ENCODE data around the gene NOVA2. TPM values are rescaled to one million over a fixed set of nuclear protein-coding genes. Genes with fewer than 3 reads are reported as not detected.

NOVA2 gene
- total RNA-seq, 1 experiment from 2014 or later, result not detected

GRCh38 chr19:45890877-45891276 is 82.8 kb downstream of the NOVA2 start:
- no peaks in the 10 kb centered on the region for H3K27me3 ChIP-seq (ENCODE audit: low read length)
- H3K79me2 ChIP-seq (ENCODE audit: low read length), result no peaks in the 10 kb centered on the region
- no TSS peak for BruUV-seq (replicated peaks)
- H3K9me2 ChIP-seq (replicated peaks; ENCODE audit: low read length), result no peaks in the 10 kb centered on the region
- ChIA-PET CTCF (no interaction called here), POLR2A (ENCODE audit: unreplicated experiment) (no interaction called here)
- intact Hi-C loops (cut with micrococcal nuclease), result no loop called here
- no peaks in the 10 kb centered on the region for H3K9me3 ChIP-seq (ENCODE audit: low read length)
- H3K36me3 ChIP-seq (ENCODE audit: low read depth, low read length), result no peaks in the 10 kb centered on the region
- no peak for TF ChIP-seq CTCF (conservative IDR thresholded peaks at IDR 0.05; ENCODE audit: low read depth, low read length)
- TF ChIP-seq EZH2 (IDR thresholded peaks at IDR 0.05; ENCODE audit: low read length, unreplicated experiment), result no peak
- no peak for TF ChIP-seq EZH2phosphoT487 (IDR thresholded peaks at IDR 0.05; ENCODE audit: borderline replicate concordance, low read length)
- H3K4me1 ChIP-seq (ENCODE audit: insufficient read depth, low read length), result no peaks in the 10 kb centered on the region
- no peak overlapping the region for H3K9ac ChIP-seq (ENCODE audit: low read length)
- H3K4me2 ChIP-seq (ENCODE audit: low read length), result no peak overlapping the region
- H4K20me1 ChIP-seq (ENCODE audit: low read length), result no peaks in the 10 kb centered on the region
- H3F3A ChIP-seq (ENCODE audit: low read length, unreplicated experiment), result no peaks in the 10 kb centered on the region
- no peak for ATAC-seq
- H3K4me3 ChIP-seq (ENCODE audit: low read length), result no peak overlapping the region
- DNase-seq, result no peak
- no peak overlapping the region for H2AFZ ChIP-seq (ENCODE audit: low read length)
- no peak overlapping the region for H3K27ac ChIP-seq (ENCODE audit: low read length)

DNA sequence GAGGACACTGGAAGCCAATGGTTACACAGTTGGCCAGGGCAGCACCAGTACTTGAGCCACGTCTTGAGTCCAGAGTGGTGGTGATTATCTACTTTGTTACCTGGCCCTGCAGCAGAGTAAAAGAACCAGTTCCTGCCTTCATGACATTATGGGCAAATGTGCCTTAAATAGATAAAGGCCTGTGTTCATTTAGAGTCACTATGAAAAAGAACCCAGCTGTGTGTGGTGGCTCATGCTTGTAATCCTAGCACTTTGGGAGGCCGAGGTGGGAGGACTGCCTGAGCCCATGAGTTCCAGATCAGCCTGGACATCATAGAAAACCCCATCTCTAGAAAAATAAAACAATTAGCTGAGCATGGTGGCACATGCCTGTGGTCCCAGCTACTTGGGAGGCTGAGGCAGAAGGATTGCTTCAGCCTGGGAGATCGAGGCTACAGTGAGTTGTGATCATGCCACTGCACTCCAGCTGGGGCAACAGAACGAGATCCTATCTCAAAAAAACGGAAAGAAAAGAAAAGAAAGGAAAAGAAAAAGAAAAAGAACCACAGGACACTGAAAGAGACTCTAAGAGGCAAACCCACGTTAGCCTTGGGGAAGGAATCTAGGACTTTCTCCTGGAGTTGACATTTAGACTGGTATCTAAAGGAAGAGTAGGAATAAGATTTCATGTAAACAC is 84.3 kb downstream of the NOVA2 start:
- peaks cover 5% of the 10 kb centered on the region; the same call in 1 of the 2 replicates for H3K4me1 ChIP-seq (ENCODE audit: insufficient read depth, low read length)
- TF ChIP-seq EZH2phosphoT487 (IDR thresholded peaks at IDR 0.05; ENCODE audit: borderline replicate concordance, low read length), result no peak
- no peak for TF ChIP-seq EZH2 (IDR thresholded peaks at IDR 0.05; ENCODE audit: low read length, unreplicated experiment)
- TF ChIP-seq CTCF (conservative IDR thresholded peaks at IDR 0.05; ENCODE audit: low read depth, low read length), result no peak
- H3K36me3 ChIP-seq (ENCODE audit: low read depth, low read length), result no peaks in the 10 kb centered on the region
- H3F3A ChIP-seq (ENCODE audit: low read length, unreplicated experiment), result no peaks in the 10 kb centered on the region
- H3K9me3 ChIP-seq (ENCODE audit: low read length), result no peaks in the 10 kb centered on the region
- no peak overlapping the region for H3K27ac ChIP-seq (ENCODE audit: low read length)
- ATAC-seq (no peak), DNase-seq (no peak)
- H3K9ac ChIP-seq (ENCODE audit: low read length), result no peak overlapping the region
- ChIA-PET CTCF (no interaction called here), POLR2A (ENCODE audit: unreplicated experiment) (no interaction called here)
- H3K4me2 ChIP-seq (ENCODE audit: low read length), result no peak overlapping the region
- intact Hi-C loops (cut with micrococcal nuclease), result no loop called here
- no peak overlapping the region for H2AFZ ChIP-seq (ENCODE audit: low read length)
- peaks cover 14% of the 10 kb centered on the region for H3K79me2 ChIP-seq (ENCODE audit: low read length)
- no peaks in the 10 kb centered on the region for H3K27me3 ChIP-seq (ENCODE audit: low read length)
- no peak overlapping the region for H3K4me3 ChIP-seq (ENCODE audit: low read length)
- no peaks in the 10 kb centered on the region for H3K9me2 ChIP-seq (replicated peaks; ENCODE audit: low read length)
- no peaks in the 10 kb centered on the region for H4K20me1 ChIP-seq (ENCODE audit: low read length)
- no TSS peak for BruUV-seq (replicated peaks)

- POLR2A ChIA-PET (ENCODE audit: unreplicated experiment), result no interaction called here
- H3K4me3 ChIP-seq (ENCODE audit: low read length), result peak overlapping the region; percentile 78
- ATAC-seq (no peak), DNase-seq (no peak)
- H3K9me3 ChIP-seq (ENCODE audit: low read length), result no peaks in the 10 kb centered on the region
- TF ChIP-seq EZH2 (IDR thresholded peaks at IDR 0.05; ENCODE audit: low read length, unreplicated experiment) (no peak), CTCF (conservative IDR thresholded peaks at IDR 0.05; ENCODE audit: low read depth, low read length) (no peak)
- intact Hi-C loops (cut with micrococcal nuclease), result no loop called here
- peak overlapping the region; percentile 81 for H3K9ac ChIP-seq (ENCODE audit: low read length)
- no peaks in the 10 kb centered on the region for H3F3A ChIP-seq (ENCODE audit: low read length, unreplicated experiment)
- H4K20me1 ChIP-seq (ENCODE audit: low read length), result peaks cover 3% of the 10 kb centered on the region; the same call in 1 of the 2 replicates
- peak overlapping the region; percentile 68 for H3K27ac ChIP-seq (ENCODE audit: low read length)
- peak overlapping the region; percentile 90 for H3K4me2 ChIP-seq (ENCODE audit: low read length)
- H2AFZ ChIP-seq (ENCODE audit: low read length), result peak overlapping the region; percentile 96
- no peaks in the 10 kb centered on the region for H3K9me2 ChIP-seq (replicated peaks; ENCODE audit: low read length)
- BruUV-seq (replicated peaks), result TSS peak; percentile 82
- peaks cover 2% of the 10 kb centered on the region; the same call in 1 of the 2 replicates for H3K36me3 ChIP-seq (ENCODE audit: low read depth, low read length)
- peaks cover 15% of the 10 kb centered on the region; the same call in 1 of the 2 replicates for H3K4me1 ChIP-seq (ENCODE audit: insufficient read depth, low read length)
- H3K79me2 ChIP-seq (ENCODE audit: low read length), result peaks cover 21% of the 10 kb centered on the region
- no peaks in the 10 kb centered on the region for H3K27me3 ChIP-seq (ENCODE audit: low read length)
- CTCF ChIA-PET, result no interaction called here
Measured at GRCh38 chr19:45887200-45887710, 86.4 kb downstream of the NOVA2 start.
